ENCODE measurements around the gene IVNS1ABP.
"Not testable (repeated sequence)": the region's sequence is repeated elsewhere in the genome, so short reads cannot be mapped to it uniquely, and the experiment has no call there.

DNA sequence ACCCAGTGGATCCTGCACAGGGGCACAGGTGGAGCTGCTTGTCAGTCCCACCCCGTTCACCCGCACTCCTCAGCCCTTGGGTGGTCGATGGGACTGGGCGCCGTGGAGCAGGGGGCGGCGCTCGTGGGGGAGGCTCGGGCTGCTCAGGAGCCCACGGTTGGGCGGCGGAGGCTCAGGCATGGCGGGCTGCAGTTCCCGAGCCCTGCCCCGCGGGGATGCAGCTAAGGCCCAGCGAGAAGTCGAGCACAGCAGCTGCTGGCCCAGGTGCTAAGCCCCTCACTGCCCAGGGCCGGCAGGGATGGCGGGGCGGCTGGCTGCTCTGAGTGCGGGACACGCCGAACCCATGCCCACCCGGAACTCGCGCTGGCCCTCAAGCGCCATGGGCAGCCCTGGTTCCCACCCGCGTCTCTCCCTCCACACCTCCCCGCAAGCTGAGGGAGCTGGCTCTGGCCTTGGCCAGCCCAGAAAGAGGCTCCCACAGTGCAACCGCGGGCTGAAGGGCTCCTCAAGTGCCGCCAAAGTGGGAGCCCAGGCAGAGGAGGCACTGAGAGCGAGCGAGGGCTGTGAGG, 4.7 kb upstream of the IVNS1ABP start:
- not testable (repeated sequence) for TF ChIP-seq CTCF, POLR2A (IDR thresholded peaks at IDR 0.05)

Measured in tibial nerve (tissue), 3 donors.